Activated CD4-positive, alpha-beta T cell treated with anti-CD3 and anti-CD28 coated beads for 36 hours (primary cell): Measurements from ENCODE around the gene MRAS. TPM values are rescaled to one million over a fixed set of nuclear protein-coding genes. Genes with fewer than 3 reads are reported as not detected.
A peak's percentile ranks its signal among the peaks of the same experiment; 100 is the strongest.
"Not testable (repeated sequence)": the region's sequence is repeated elsewhere in the genome, so short reads cannot be mapped to it uniquely, and the experiment has no call there.

Experiments
- ATAC-seq: fragments of 200-7000 bp; cut with Tn5 transposase; one replicate; pipeline ENCODE4 v1.10.0; 2021; ENCODE audit warnings: mild to moderate bottlenecking, moderate library complexity
- CTCF ChIA-PET: fragments of 350-600 bp; sonication (Branson Sonifier 250); formaldehyde crosslinking; loops from one replicate; lab custom pipeline; 2021; ENCODE audit warnings: antibody characterized with exemption; lab: Charles Lee
- POLR2A ChIA-PET: fragments of 350-600 bp; sonication (Branson Sonifier 250); formaldehyde crosslinking; loops from one replicate; lab custom pipeline; 2021; ENCODE audit warnings: antibody characterized with exemption, inconsistent platforms; lab: Charles Lee
- DNase-seq: peaks from one replicate; pipeline ENCODE4 v3.0.0-alpha.2; 2020
- H3K27ac Mint-ChIP-seq: one replicate; pipeline ENCODE4 v1.8.0; 2021; ENCODE audit warnings: mixed read lengths
- H3K27me3 Mint-ChIP-seq: one replicate; pipeline ENCODE4 v1.8.0; 2021; ENCODE audit warnings: mixed read lengths
- H3K36me3 Mint-ChIP-seq: one replicate; pipeline ENCODE4 v1.8.0; 2021; ENCODE audit warnings: low read depth, mixed read lengths
- H3K4me1 Mint-ChIP-seq: one replicate; pipeline ENCODE4 v1.8.0; 2021; ENCODE audit warnings: mixed read lengths
- H3K4me3 Mint-ChIP-seq: one replicate; pipeline ENCODE4 v1.8.0; 2021; ENCODE audit warnings: mild to moderate bottlenecking, moderate library complexity, mixed read lengths
- H3K9me3 Mint-ChIP-seq: one replicate; pipeline ENCODE4 v1.8.0; 2021; ENCODE audit warnings: low read depth, mixed read lengths
- intact Hi-C, 2 experiments: fragments of 100-400 bp; cut with DNase I in 1 of 2; cut with micrococcal nuclease in 1 of 2; formaldehyde crosslinking; loops; one replicate each; pipeline versions ENCODE4 v1.14.2 to v1.15.1; 2022 to 2024; cut with DNase I, micrococcal nuclease
- total RNA-seq, 2 experiments: library from RNA; stranded (reverse); gene quantifications; one replicate each; pipeline ENCODE4 v1.2.3, GENCODE V29; 2021

MRAS gene
- total RNA-seq, 2 experiments from 2014 or later = 0.16 TPM

DNA sequence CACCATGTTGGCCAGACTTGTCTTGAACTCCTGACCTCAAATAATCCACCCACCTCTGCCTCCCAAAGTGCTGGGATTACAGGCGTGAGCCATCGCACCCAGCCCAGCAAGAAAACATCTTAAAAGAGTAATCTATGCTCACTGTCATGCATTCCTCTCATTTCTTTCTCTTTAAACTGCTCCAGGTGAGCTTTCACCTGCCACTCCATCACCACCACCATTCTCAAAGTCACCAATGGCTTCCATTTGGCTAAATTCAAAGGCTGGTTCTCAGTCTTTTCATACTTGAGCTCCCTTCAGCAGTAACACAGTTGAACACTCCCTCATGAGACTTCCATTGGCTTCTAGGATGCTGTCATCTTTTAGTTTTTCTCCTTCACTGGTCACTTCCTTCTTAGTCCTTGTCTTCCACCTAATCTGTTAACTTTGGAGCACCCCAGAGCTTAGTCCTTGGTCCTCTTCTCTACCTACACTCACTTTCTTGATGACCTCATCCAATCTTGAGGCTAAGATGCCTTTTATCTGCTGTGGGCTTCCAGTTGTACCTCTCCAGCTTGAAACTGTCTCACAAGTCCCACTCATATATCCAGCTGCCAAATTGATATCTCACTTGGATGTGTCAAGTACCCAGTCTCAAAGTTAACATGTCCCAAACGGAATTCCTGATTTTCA, 59.0 kb downstream of the MRAS start:
- ChIA-PET POLR2A (no interaction called here), CTCF (interaction anchor here (1.0 to 1.4 kb wide), 3 partner anchors 8 to 12 kb away, joined by 4 to 5 read pairs (median 5); no protein-coding TSS in a partner anchor)
- ATAC-seq (no peak), DNase-seq (no peak)
- Mint-ChIP-seq H3K27me3 (peaks cover 1% of the 10 kb centered on the region), H3K27ac (no peak overlapping the region), H3K4me3 (no peak overlapping the region), H3K9me3 (no peaks in the 10 kb centered on the region), H3K4me1 (no peaks in the 10 kb centered on the region), H3K36me3 (no peaks in the 10 kb centered on the region)
- intact Hi-C loops = no loop called here

DNA sequence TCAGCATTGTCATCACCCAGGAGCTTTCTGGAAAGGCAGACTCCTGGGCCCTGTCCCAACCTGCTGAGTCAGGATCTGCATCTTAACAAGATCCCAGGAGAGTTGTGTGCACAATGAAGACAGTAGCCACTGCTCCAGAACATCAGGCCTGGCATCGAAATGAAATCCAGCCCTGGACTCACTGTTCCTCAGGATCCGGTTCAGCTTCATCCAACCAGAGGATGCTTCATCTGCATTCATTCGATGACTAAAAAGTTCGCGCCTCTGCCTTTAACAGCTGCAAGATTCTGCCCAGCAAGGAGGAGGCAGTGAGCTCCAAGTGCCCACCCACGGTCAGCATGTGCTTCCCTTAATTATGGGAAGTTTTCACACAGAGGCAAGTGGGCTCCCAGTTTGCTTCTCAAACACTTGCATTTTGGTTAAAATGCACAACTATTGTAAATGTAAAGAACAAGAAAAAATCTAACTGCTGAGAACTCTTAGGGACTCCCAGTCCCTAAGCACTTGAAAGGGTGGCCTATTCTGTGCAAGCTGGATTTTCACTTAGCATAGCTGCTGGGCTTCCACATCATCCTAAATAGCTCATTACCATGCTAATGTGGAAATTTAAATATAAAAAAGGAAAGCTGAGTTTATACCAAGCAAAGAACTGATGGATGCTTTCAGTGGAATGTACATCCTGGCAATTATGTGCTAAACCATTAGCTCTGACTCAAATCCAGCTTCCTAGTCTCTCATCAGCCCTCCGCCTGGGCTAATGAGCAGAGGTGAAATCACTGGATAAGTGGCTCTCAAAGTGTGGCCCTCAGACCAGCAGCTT, 60.6 kb downstream of the MRAS start:
- DNase-seq = no peak
- no peak for ATAC-seq
- no peak overlapping the region for H3K27ac Mint-ChIP-seq
- peaks cover 5% of the 10 kb centered on the region for H3K4me1 Mint-ChIP-seq
- H3K36me3 Mint-ChIP-seq = no peaks in the 10 kb centered on the region
- H3K27me3 Mint-ChIP-seq = peaks cover 1% of the 10 kb centered on the region
- H3K9me3 Mint-ChIP-seq = no peaks in the 10 kb centered on the region
- ChIA-PET POLR2A (no interaction called here), CTCF (interaction anchor here (0.6 to 1.5 kb wide), 2 partner anchors 8 to 11 kb away, joined by 3 to 9 read pairs; no protein-coding TSS in a partner anchor)
- intact Hi-C loops = no loop called here
- H3K4me3 Mint-ChIP-seq = no peak overlapping the region

DNA sequence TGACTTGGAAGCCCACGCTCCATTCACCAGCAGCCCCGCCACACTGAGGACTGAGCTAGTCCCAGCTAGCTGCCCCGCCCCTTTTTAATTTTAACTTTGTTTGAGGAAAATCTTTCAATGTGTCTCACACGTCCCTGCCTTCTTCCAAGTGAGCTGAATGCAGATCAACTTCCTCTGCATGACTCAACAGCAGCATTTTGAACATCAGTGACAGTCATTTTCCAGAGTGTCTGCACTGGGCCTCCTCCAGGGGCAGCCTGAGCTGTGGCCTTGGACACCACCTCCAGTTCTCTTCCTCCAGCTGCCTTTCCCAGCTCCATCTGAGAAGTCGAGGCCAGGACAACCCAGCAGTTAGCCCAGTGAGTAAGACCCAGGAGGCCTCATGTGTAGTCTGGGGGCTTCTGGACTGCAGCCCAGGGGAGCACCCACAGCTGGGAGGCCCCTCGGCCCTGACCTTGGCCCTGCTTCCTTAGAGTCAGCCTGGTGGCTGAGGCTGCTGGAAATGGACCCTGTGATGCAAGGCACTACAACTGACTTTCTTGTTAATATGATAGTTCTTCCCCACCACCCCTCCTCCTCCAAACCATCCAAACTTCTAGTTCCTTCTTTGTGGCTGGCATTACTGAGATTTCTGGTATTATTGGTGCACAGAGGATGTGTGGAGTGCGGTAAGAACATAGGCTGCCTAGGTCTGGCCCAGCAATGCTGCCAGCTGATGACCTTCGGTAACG, 64.6 kb downstream of the MRAS start:
- CTCF ChIA-PET = interaction anchor here (0.9 to 1.2 kb wide), 4 partner anchors 15 to 523 kb away, joined by 3 to 8 read pairs (median 4); no protein-coding TSS in a partner anchor
- intact Hi-C loops = loop anchor here in 1 of 2 experiments (10.0 kb wide), 1 partner anchor 282 kb away; no protein-coding TSS in a partner anchor
- POLR2A ChIA-PET = interaction anchor here (0.6 kb wide), 1 partner anchor 255 kb away, joined by 5 read pairs; no protein-coding TSS in a partner anchor
- Mint-ChIP-seq H3K4me1 (peaks cover 5% of the 10 kb centered on the region), H3K9me3 (no peaks in the 10 kb centered on the region), H3K36me3 (no peaks in the 10 kb centered on the region), H3K27ac (peak overlapping the region; percentile 19), H3K4me3 (no peak overlapping the region), H3K27me3 (peaks cover 10% of the 10 kb centered on the region)
- ATAC-seq (peak; percentile 72), DNase-seq (peak; percentile 30)

DNA sequence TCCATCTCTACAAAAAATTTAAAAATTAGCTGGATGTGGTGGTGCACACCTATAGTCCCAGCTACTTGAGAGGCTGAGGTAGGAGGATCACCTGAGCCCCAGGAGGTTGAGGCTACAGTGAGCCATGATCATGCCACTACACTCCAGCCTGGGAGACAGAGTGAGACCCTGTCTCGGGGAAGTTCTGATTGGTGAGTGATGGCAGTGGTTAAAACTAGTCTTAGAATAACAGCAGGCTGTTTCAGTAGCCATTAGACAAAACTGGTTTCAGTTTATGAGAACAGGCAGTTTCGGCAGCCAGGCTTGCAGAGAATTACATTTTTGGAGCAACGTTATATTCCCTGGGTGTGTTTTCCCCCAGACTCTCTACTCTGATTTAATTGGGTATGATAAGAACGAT, 67.9 kb downstream of the MRAS start:
- H3K27me3 Mint-ChIP-seq, POLR2A ChIA-PET, H3K4me3 Mint-ChIP-seq, H3K4me1 Mint-ChIP-seq, DNase-seq, H3K27ac Mint-ChIP-seq, H3K36me3 Mint-ChIP-seq, ATAC-seq, H3K9me3 Mint-ChIP-seq: not testable (repeated sequence)
- CTCF ChIA-PET = interaction anchor here (1.4 to 1.6 kb wide), 2 partner anchors 334 to 507 kb away, joined by 4 to 5 read pairs; no protein-coding TSS in a partner anchor
- intact Hi-C loops = loop anchor here in 1 of 2 experiments (2.0 to 10.0 kb wide), 4 partner anchors 179 to 913 kb away; partner anchors contain the start of gene CEP70

DNA sequence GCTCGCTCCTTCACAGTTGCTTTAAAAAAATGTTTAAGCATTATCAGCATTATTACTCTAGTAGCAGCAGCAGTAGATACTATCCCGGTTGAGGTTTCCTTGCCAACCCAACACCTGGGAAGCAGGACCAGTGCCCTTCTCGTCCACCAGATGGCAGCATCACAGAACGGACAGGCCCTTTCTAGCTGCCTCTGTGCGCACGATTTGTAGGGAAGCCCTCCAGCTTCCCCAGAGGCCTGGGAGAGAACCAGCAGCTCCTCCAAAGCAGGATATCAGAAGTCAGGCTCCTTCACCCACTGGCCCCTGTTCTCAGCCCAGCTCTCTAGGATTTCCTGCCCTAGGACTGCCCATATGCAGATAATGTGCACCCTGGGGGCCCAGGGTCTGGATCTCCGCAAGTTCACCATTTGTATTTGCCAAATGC, 69.2 kb downstream of the MRAS start:
- H3K9me3 Mint-ChIP-seq = no peaks in the 10 kb centered on the region
- POLR2A ChIA-PET = interaction anchor here (0.5 to 0.7 kb wide), 2 partner anchors 13 to 1617 kb away, joined by 3 to 5 read pairs; no protein-coding TSS in a partner anchor
- no peak overlapping the region for H3K27ac Mint-ChIP-seq
- intact Hi-C loops = loop anchor here (1.0 to 10.0 kb wide), 5 partner anchors 177 to 911 kb away; partner anchors contain the start of gene CEP70 (in 1 of the 2)
- peaks cover 4% of the 10 kb centered on the region for H3K4me1 Mint-ChIP-seq
- no peak overlapping the region for H3K4me3 Mint-ChIP-seq
- DNase-seq (peak; percentile 80), ATAC-seq (peak; percentile 87)
- peaks cover 9% of the 10 kb centered on the region for H3K27me3 Mint-ChIP-seq
- no peaks in the 10 kb centered on the region for H3K36me3 Mint-ChIP-seq
- CTCF ChIA-PET = interaction anchor here (0.5 to 2.9 kb wide), 31 partner anchors 8 to 711 kb away, joined by 3 to 19 read pairs (median 4); partner anchors contain the start of genes ESYT3 and NME9

DNA sequence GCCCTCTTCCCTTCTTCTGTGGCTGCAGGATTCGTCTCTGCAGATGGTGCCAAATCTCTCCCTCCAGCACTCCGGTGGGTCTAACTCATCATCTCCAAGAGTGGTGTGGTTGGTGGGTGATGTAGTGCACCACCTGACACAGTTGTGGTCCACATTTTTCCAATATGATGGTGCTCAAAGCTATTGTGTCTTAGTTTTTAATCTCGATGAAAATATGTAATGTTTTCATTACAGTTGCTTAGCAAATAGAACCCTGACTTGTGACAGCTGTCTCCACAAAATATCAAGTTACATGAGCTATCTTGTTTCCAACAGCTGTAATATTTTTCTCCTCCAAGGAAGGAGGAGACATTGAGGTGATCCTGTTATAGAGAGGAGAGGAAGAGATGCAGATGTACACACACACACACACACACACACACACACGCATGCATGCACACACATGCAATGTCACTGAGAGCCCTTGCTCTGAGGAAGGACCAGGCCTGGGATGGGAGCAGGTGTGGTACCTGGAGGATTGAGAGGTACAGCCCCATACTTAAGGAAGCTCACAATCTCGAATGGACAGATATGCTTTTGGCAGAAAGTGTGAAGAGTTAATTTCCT, 70.3 kb downstream of the MRAS start:
- Mint-ChIP-seq H3K27ac (no peak overlapping the region), H3K36me3 (no peaks in the 10 kb centered on the region), H3K9me3 (no peaks in the 10 kb centered on the region), H3K4me1 (no peaks in the 10 kb centered on the region), H3K4me3 (no peak overlapping the region), H3K27me3 (peaks cover 9% of the 10 kb centered on the region)
- ChIA-PET POLR2A (no interaction called here), CTCF (interaction anchor here (0.6 to 2.9 kb wide), 13 partner anchors 9 to 526 kb away, joined by 3 to 19 read pairs (median 4); partner anchors contain the start of gene ESYT3)
- ATAC-seq = no peak
- intact Hi-C loops = loop anchor here in 1 of 2 experiments (5.0 to 10.0 kb wide), 2 partner anchors 236 to 276 kb away; no protein-coding TSS in a partner anchor
- no peak for DNase-seq

DNA sequence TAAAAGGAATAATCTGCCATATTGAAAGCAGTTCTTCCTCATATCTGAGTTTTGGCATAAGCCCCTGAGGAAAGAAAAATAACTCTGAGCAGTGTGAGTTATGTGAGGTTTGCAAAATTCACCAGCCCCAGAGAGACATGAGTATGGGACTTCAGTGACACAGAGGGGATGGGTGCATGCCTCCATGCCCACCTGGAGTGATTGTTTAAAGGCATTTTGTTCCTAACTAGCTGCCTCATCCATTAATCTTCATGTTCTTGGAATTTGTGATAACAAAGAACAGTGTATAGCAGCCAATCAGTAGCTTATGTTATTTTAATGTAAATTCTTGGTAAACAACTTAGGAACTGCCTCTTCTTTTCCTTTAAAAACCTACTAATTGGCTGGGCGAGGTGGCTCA, 74.9 kb downstream of the MRAS start:
- intact Hi-C loops = no loop called here
- Mint-ChIP-seq H3K27me3 (no peaks in the 10 kb centered on the region), H3K27ac (no peak overlapping the region), H3K9me3 (no peaks in the 10 kb centered on the region), H3K36me3 (no peaks in the 10 kb centered on the region), H3K4me3 (no peak overlapping the region), H3K4me1 (no peaks in the 10 kb centered on the region)
- ChIA-PET CTCF (interaction anchor here (0.6 to 1.4 kb wide), 2 partner anchors 236 to 492 kb away, joined by 3 to 4 read pairs; no protein-coding TSS in a partner anchor), POLR2A (no interaction called here)
- no peak for ATAC-seq
- no peak for DNase-seq

DNA sequence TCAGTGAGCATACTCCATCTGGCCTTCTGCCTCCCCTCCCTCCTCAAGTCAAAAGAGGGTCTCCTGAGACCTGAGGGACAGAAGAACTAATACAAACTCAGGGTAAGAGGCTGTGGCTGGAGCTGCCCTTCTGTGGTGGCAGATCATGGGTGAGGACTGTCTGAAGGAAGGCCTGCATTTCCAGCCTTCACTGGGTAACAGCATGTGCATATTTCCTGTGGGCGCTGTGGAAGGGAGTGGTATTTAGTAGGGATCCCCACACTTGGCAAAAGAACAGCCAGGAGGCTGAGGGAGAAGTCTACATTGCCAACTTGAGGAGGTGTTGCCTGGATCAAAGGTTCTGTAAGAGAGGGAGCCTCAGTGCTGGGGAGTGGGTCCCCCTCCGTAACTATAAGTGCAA, 75.9 kb downstream of the MRAS start:
- DNase-seq (no peak), ATAC-seq (no peak)
- Mint-ChIP-seq H3K36me3 (no peaks in the 10 kb centered on the region), H3K9me3 (no peaks in the 10 kb centered on the region), H3K27me3 (no peaks in the 10 kb centered on the region), H3K27ac (no peak overlapping the region), H3K4me3 (no peak overlapping the region), H3K4me1 (no peaks in the 10 kb centered on the region)
- intact Hi-C loops = no loop called here
- ChIA-PET CTCF (no interaction called here), POLR2A (no interaction called here)

DNA sequence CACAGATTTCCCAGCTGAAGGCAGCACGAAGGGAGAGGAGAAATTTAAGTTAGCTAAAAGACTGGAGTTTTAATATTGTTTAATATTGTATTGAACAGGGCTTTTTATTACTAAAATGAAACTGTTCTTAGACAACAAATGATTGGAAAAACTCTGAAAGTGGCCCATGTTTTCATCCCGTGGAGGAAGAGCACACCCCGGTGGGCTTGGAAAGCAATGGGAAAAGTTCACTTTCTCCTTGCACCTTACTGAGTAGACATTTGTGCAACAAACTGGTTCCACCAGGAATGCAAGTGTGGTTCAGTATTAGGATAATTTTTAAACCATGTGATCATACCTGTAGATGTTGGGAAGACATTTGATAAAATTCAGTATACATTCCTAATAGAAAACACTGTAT, 77.8 kb downstream of the MRAS start:
- DNase-seq = no peak
- Mint-ChIP-seq H3K27me3 (peaks cover 3% of the 10 kb centered on the region), H3K27ac (no peak overlapping the region), H3K36me3 (no peaks in the 10 kb centered on the region), H3K4me3 (no peak overlapping the region), H3K9me3 (no peaks in the 10 kb centered on the region), H3K4me1 (no peaks in the 10 kb centered on the region)
- ATAC-seq = no peak
- intact Hi-C loops = no loop called here
- POLR2A ChIA-PET = interaction anchor here (0.5 kb wide), 1 partner anchor 137 kb away, joined by 3 read pairs; no protein-coding TSS in a partner anchor
- CTCF ChIA-PET = interaction anchor here (0.6 to 0.8 kb wide), 2 partner anchors 8 to 219 kb away, joined by 3 to 4 read pairs; no protein-coding TSS in a partner anchor

DNA sequence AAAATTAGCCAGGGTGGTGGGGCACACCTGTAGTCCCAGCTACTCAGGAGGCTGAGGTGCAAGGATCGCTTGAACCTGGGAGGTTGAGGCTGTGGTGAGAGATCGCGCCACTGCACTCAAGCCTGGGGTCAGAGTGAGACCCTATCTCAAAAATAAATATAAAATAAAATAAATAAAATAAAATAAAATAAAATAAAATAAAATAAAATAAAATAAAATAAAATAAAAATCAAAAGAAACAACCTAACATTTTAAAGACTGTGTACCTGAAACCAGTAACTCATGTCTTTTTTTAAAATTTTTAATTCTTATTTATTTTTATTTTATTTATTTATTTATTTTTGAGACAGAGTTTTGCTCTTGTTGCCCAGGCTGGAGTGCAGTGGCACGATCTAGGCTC, 78.4 kb downstream of the MRAS start:
- ATAC-seq, H3K4me1 Mint-ChIP-seq, H3K36me3 Mint-ChIP-seq, H3K9me3 Mint-ChIP-seq, H3K4me3 Mint-ChIP-seq, H3K27me3 Mint-ChIP-seq, H3K27ac Mint-ChIP-seq, DNase-seq, intact Hi-C loops: not testable (repeated sequence)
- POLR2A ChIA-PET = interaction anchor here (0.5 kb wide), 1 partner anchor 138 kb away, joined by 3 read pairs; no protein-coding TSS in a partner anchor
- CTCF ChIA-PET = interaction anchor here (0.6 kb wide), 1 partner anchor 219 kb away, joined by 3 read pairs; no protein-coding TSS in a partner anchor
